Smooth muscle cell (in vitro differentiated cells): ENCODE results near the gene IPMK. TPM values are rescaled to one million over a fixed set of nuclear protein-coding genes. Genes with fewer than 3 reads are reported as not detected.
"Not testable (repeated sequence)": the region's sequence is repeated elsewhere in the genome, so short reads cannot be mapped to it uniquely, and the experiment has no call there.

Experiments
- DNase-seq: peaks from one replicate; lab custom pipeline; 2025; ENCODE audit not compliant: unreplicated experiment; lab: John Stamatoyannopoulos, UW
- H2AFZ ChIP-seq: fragments of 200-600 bp; sonication (generic); 2 replicates; pipeline ENCODE4 v1.6.0; 2016; ENCODE audit warnings: antibody characterized with exemption, low read depth, mild to moderate bottlenecking
- H3F3A ChIP-seq: fragments of 200-600 bp; sonication (generic); 2 replicates; pipeline ENCODE4 v1.6.0; 2017; ENCODE audit warnings: antibody characterized with exemption, low read depth
- H3K27ac ChIP-seq: fragments of 200-600 bp; sonication (generic); 2 replicates; pipeline ENCODE4 v1.5.1; 2016; ENCODE audit warnings: low read depth, mild to moderate bottlenecking
- H3K27me3 ChIP-seq: fragments of 200-600 bp; sonication (generic); 2 replicates; pipeline ENCODE4 v1.6.1; 2016; ENCODE audit warnings: low read depth, mild to moderate bottlenecking
- H3K36me3 ChIP-seq: fragments of 200-600 bp; sonication (generic); 2 replicates; pipeline ENCODE4 v1.5.1; 2016; ENCODE audit warnings: low read depth
- H3K4me1 ChIP-seq: fragments of 200-600 bp; sonication (generic); 2 replicates; pipeline ENCODE4 v1.5.1; 2016; ENCODE audit warnings: low read depth
- H3K4me2 ChIP-seq: fragments of 200-600 bp; sonication (generic); 2 replicates; pipeline ENCODE4 v1.6.0; 2016; ENCODE audit warnings: mild to moderate bottlenecking
- H3K4me3 ChIP-seq: fragments of 200-600 bp; sonication (generic); 2 replicates; pipeline ENCODE4 v1.5.1; 2016; ENCODE audit warnings: mild to moderate bottlenecking
- H3K79me2 ChIP-seq: fragments of 200-600 bp; sonication (generic); 2 replicates; pipeline ENCODE4 v1.6.0; 2016; ENCODE audit warnings: low read depth, mild to moderate bottlenecking
- H3K9ac ChIP-seq: fragments of 200-600 bp; sonication (generic); 2 replicates; pipeline ENCODE4 v1.6.0; 2016; ENCODE audit warnings: low read depth
- H3K9me3 ChIP-seq: fragments of 200-600 bp; sonication (generic); replicated peaks from 2 replicates; pipeline ENCODE4 v1.5.1; 2016; ENCODE audit warnings: low read depth
- H4K20me1 ChIP-seq: fragments of 200-600 bp; sonication (generic); 2 replicates; pipeline ENCODE4 v1.6.0; 2016; ENCODE audit warnings: low read depth
- CTCF ChIP-seq: fragments of 200-600 bp; sonication (generic); IDR thresholded peaks from 2 replicates; pipeline ENCODE4 v1.5.1; 2017; ENCODE audit warnings: borderline replicate concordance, mild to moderate bottlenecking, antibody characterized with exemption; ENCODE audit not compliant: insufficient read depth, poor library complexity, severe bottlenecking
- WGBS: methylation state at CpG from one replicate; pipeline ENCODE4 v1.1.7; 2016; ENCODE audit warnings: low lambda C conversion rate; 5-methylcytosine and 5-hydroxymethylcytosine counted together
- polyA plus RNA-seq: library from polyadenylated mRNA; unstranded; fragments of >200 nt; fragmentation: Nextera tagmentation; extraction: Ambion mirVana; gene quantifications from 2 replicates; pipeline ENCODE4 v1.2.1, GENCODE V29; 2016
- total RNA-seq: library from RNA; depleted of rRNA; stranded (reverse); fragments of >200 nt; gene quantifications from 2 replicates; pipeline ENCODE4 v1.2.3, GENCODE V29; 2014

IPMK gene
- total and polyA plus RNA-seq, 2 experiments from 2014 or later, result 1.9 to 9.2 TPM

GRCh38 chr10:58171146-58171545 lies 96.5 kb downstream of the IPMK start:
- Histone ChIP-seq H3K9me3 (no peaks in the 10 kb centered on the region), H2AFZ (no peak overlapping the region), H3K4me3 (no peak overlapping the region), H4K20me1 (no peaks in the 10 kb centered on the region), H3K36me3 (no peaks in the 10 kb centered on the region), H3K4me1 (no peaks in the 10 kb centered on the region), H3K9ac (no peak overlapping the region), H3K4me2 (no peak overlapping the region), H3K27me3 (no peaks in the 10 kb centered on the region), H3K27ac (no peak overlapping the region), H3F3A (no peaks in the 10 kb centered on the region), H3K79me2 (no peaks in the 10 kb centered on the region)
- TF ChIP-seq CTCF, result no peak
- 94% methylated on average over 1 of the region's 1 CpG for WGBS
- DNase-seq, result no peak

- 85% methylated on average over 4 of the region's 4 CpGs for WGBS
These were observed 103.2 kb downstream of the IPMK start for GRCh38 chr10:58164517-58164916.

GRCh38 chr10:58158806-58159205 lies 108.9 kb downstream of the IPMK start:
- no peak overlapping the region for H2AFZ ChIP-seq
- H3K4me3 ChIP-seq, result no peak overlapping the region
- H3K4me1 ChIP-seq, result no peaks in the 10 kb centered on the region
- no peak for TF ChIP-seq CTCF
- no peaks in the 10 kb centered on the region for H4K20me1 ChIP-seq
- no peak overlapping the region for H3K4me2 ChIP-seq
- H3K9me3 ChIP-seq, result no peaks in the 10 kb centered on the region
- H3K27ac ChIP-seq, result no peak overlapping the region
- no peak overlapping the region for H3K9ac ChIP-seq
- WGBS, result 93% methylated on average over 4 of the region's 4 CpGs
- no peaks in the 10 kb centered on the region for H3F3A ChIP-seq
- H3K36me3 ChIP-seq, result no peaks in the 10 kb centered on the region
- DNase-seq, result no peak
- H3K79me2 ChIP-seq, result no peaks in the 10 kb centered on the region
- no peaks in the 10 kb centered on the region for H3K27me3 ChIP-seq

More at GRCh38 chr10:58164517-58164916, 103.2 kb downstream of the IPMK start:
- Histone ChIP-seq H3K4me1 (no peaks in the 10 kb centered on the region), H3K36me3 (no peaks in the 10 kb centered on the region), H3K79me2 (no peaks in the 10 kb centered on the region), H4K20me1 (no peaks in the 10 kb centered on the region), H3K9me3 (no peaks in the 10 kb centered on the region), H3F3A (no peaks in the 10 kb centered on the region), H3K27me3 (no peaks in the 10 kb centered on the region), H3K9ac (no peak overlapping the region), H3K27ac (no peak overlapping the region), H2AFZ (no peak overlapping the region), H3K4me3 (no peak overlapping the region), H3K4me2 (no peak overlapping the region)
- no peak for TF ChIP-seq CTCF
- DNase-seq, result no peak

GRCh38 chr10:58157076-58157766 lies 110.5 kb downstream of the IPMK start:
- H3K4me3 ChIP-seq, result no peak overlapping the region
- 73% methylated on average over 7 of the region's 7 CpGs for WGBS
- DNase-seq, result no peak
- no peaks in the 10 kb centered on the region for H3K4me1 ChIP-seq
- no peak overlapping the region for H3K4me2 ChIP-seq
- no peak overlapping the region for H3K27ac ChIP-seq
- H3K27me3 ChIP-seq, result no peaks in the 10 kb centered on the region
- H4K20me1 ChIP-seq, result no peaks in the 10 kb centered on the region
- no peaks in the 10 kb centered on the region for H3K9me3 ChIP-seq
- H3K79me2 ChIP-seq, result no peaks in the 10 kb centered on the region
- TF ChIP-seq CTCF, result no peak
- no peak overlapping the region for H3K9ac ChIP-seq
- no peaks in the 10 kb centered on the region for H3F3A ChIP-seq
- H3K36me3 ChIP-seq, result no peaks in the 10 kb centered on the region
- H2AFZ ChIP-seq, result no peak overlapping the region

- H2AFZ ChIP-seq, H3K27me3 ChIP-seq, H3K4me1 ChIP-seq, H3K4me2 ChIP-seq, H3K9ac ChIP-seq, H3K27ac ChIP-seq, H3F3A ChIP-seq, H3K9me3 ChIP-seq, H3K36me3 ChIP-seq, H4K20me1 ChIP-seq, H3K4me3 ChIP-seq, DNase-seq, H3K79me2 ChIP-seq: not testable (repeated sequence)
- 95% methylated on average over 2 of the region's 2 CpGs for WGBS
These were observed 111.8 kb downstream of the IPMK start for GRCh38 chr10:58155941-58156340.
